H7 (cell line): ENCODE data around the gene HSPG2. TPM values are rescaled to one million over a fixed set of nuclear protein-coding genes. Genes with fewer than 3 reads are reported as not detected.
A peak's percentile ranks its signal among the peaks of the same experiment; 100 is the strongest.

ENCODE experiments used
- DNase-seq: peaks from one replicate; pipeline ENCODE4 v3.0.0; 2012
- H3K27me3 ChIP-seq: 2 replicates; pipeline ENCODE4 v1.6.0; 2011; ENCODE audit warnings: mild to moderate bottlenecking, low read length; ENCODE audit not compliant: control insufficient read depth, insufficient read depth
- H3K36me3 ChIP-seq: replicated peaks from 2 replicates; pipeline ENCODE4 v1.5.1; 2011; ENCODE audit warnings: low read length; ENCODE audit not compliant: control insufficient read depth, insufficient read depth
- H3K4me3 ChIP-seq: 2 replicates; pipeline ENCODE4 v1.5.1; 2011; ENCODE audit warnings: low read depth, mild to moderate bottlenecking, control low read depth, low read length, moderate library complexity; ENCODE audit not compliant: insufficient read depth
- total RNA-seq: library from RNA; depleted of rRNA; stranded (reverse); fragments of >200 nt; shearing (Covaris generic); gene quantifications from 2 replicates; pipeline ENCODE4 v1.2.3, GENCODE V29; 2014

Gene HSPG2
- total RNA-seq, 1 experiment from 2014 or later: 49.2 TPM

GRCh38 chr1:21906173-21907078 is 30.7 kb downstream of the HSPG2 start:
- H3K27me3 ChIP-seq: no peaks in the 10 kb centered on the region
- peak; percentile 64 for DNase-seq
- no peaks in the 10 kb centered on the region for H3K36me3 ChIP-seq
- no peak overlapping the region for H3K4me3 ChIP-seq

DNA sequence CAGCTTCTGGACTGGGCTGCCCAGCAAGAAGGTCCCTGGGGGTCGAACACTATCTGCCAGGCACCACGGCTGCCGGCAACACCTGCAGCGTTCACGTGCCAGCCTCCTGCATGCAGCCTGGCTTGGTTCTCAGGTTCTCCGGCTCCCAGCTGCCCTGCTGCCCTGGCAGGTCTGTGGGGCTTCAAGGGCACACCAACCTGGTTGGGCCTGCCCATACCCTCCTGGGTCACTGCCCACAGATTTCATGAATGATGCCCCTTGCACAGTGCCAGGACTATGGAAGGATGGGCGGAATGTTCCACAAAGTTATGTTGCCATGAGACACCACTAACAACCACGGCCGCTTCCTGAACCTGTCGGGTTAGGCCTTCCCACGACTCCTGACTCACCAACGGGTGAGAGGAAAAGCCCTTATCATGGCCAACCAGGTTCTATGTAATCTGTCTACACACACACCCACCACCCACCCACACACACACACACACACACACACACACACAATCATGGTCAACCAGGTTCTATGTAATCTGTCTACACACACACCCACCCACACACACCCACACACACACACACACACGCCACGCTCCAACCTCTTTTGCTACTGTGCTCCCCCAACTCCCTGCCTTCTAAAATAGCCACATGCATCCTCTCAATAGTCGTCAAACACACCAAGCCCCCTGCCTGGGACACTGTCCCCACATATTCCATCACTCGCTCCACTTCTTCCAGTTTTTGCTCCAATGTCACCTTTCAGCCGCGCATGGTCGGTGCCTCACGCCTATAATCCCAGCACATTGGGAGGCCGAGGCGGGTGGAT is 32.2 kb downstream of the HSPG2 start:
- Histone ChIP-seq H3K27me3 (no peaks in the 10 kb centered on the region), H3K36me3 (no peaks in the 10 kb centered on the region), H3K4me3 (no peak overlapping the region)
- no peak for DNase-seq

GRCh38 chr1:21904454-21904703 is 32.7 kb downstream of the HSPG2 start:
- no peak overlapping the region for H3K4me3 ChIP-seq
- H3K36me3 ChIP-seq: no peaks in the 10 kb centered on the region
- no peaks in the 10 kb centered on the region for H3K27me3 ChIP-seq
- DNase-seq: peak; percentile 53

DNA sequence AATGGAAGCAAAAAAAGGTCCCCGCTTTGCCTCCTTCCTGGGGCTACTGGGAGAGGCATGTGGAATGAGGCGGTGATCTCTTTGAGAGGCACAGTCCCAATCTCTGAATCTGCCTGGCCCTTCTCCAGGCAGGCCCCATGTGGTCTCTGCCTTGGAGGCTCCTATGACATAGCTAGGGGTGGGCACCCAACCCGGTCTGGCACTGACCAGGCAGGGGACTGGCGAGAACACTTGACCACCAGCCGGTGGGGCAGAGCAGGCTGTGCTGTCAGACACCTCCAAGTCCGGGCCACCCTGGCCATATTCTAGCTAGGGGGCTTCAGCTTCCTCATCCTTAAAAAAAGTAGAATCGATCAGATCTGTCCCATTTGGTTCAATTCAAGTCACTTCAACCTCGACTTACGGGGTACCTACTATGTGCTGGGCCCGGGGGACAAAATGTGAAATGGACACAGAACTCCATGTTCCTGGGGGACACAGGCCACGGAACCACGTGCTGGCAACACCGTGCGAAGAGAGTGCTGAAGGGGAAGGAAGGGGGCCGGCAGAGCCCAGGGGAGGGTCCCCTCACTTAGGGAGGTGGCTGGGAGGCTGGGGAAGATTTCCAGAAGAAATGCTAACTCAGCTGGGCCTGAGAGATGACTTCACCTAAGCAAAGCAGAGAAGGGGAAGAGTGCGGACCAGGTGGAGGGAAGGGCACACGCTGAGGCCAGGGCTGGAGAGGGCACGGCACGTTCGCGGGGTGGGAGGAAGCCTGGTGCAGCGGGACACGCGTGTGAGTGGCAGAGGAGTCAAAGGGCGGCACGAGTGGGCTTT is 33.3 kb downstream of the HSPG2 start:
- DNase-seq: peak; percentile 61
- H3K4me3 ChIP-seq: no peak overlapping the region
- no peaks in the 10 kb centered on the region for H3K27me3 ChIP-seq
- no peaks in the 10 kb centered on the region for H3K36me3 ChIP-seq

- DNase-seq: no peak
- H3K36me3 ChIP-seq: no peaks in the 10 kb centered on the region; the same call in 1 of the 2 replicates
- H3K4me3 ChIP-seq: no peak overlapping the region
- no peaks in the 10 kb centered on the region for H3K27me3 ChIP-seq
These were observed 34.8 kb downstream of the HSPG2 start for GRCh38 chr1:21902026-21903012.

- Histone ChIP-seq H3K27me3 (no peaks in the 10 kb centered on the region), H3K36me3 (no peaks in the 10 kb centered on the region; the same call in 1 of the 2 replicates), H3K4me3 (no peak overlapping the region)
- peak; percentile 79 for DNase-seq
These were observed 35.6 kb downstream of the HSPG2 start for GRCh38 chr1:21901473-21901847.

DNA sequence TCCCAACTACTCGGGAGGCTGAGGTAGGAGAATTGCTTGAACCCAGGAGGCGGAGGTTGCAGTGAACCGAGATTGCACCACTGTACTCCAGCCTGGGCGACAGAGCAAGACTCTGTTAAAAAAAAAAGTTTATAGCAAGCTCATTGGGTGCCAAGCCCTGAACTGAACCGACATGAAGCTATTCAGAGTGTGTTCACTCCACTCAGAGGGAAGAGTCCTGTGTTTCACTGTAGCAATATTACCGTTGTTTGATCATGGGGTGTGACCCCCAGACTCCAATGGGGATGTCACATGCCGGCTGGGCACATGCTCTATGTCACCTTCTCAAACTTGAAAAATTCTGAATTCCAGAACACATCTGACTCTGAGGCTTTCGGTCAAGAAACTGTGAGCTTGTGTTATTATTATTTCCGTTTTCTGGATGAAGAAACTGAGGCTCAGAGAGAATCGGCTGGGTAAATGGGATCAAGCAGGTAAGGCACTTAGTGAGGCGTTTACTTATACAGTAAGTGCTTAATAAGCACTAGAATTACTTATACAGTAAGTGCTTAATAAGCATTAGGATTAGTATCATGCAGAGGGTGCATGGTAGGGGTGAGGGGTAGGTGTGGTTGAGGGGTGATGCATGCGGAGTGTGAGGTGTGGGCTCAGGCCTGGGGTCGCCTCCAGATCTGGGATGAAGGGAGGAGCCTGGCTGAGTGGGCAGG is 36.2 kb downstream of the HSPG2 start:
- H3K4me3 ChIP-seq: no peak overlapping the region
- H3K36me3 ChIP-seq: peaks cover 1% of the 10 kb centered on the region; the same call in 1 of the 2 replicates
- H3K27me3 ChIP-seq: no peaks in the 10 kb centered on the region
- no peak for DNase-seq

- DNase-seq: no peak
- Histone ChIP-seq H3K27me3 (no peaks in the 10 kb centered on the region), H3K4me3 (no peak overlapping the region), H3K36me3 (peaks cover 7% of the 10 kb centered on the region)
These were observed 37.1 kb downstream of the HSPG2 start for GRCh38 chr1:21899987-21900386.

DNA sequence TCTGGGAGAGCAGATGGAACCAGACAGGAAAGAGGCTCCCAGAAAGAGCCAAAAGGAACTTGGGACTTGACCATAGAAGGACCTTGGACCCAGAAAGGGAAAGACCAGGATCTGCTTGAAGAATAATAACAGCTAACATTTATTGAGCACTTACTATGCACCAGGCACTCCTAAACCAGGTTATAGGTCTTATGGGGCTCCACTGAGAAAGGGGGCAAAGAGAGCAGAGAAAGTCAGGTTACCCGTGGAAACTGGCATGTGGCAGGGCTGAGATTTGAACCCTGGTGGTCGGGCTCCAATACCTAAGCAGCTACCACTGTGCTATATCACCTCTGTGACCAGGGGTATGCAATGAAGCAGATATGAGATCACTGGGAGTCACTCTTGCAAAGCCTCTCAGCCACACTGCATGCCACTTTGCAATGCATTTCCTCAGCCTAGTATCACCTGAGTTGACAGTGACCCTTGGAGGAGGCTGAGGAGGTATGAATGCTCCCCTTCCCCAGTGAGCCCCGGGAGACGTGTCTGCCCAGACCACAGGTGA is 37.8 kb downstream of the HSPG2 start:
- Histone ChIP-seq H3K36me3 (peaks cover 9% of the 10 kb centered on the region), H3K27me3 (no peaks in the 10 kb centered on the region), H3K4me3 (no peak overlapping the region)
- no peak for DNase-seq

GRCh38 chr1:21898326-21899200 is 38.5 kb downstream of the HSPG2 start:
- H3K36me3 ChIP-seq: peaks cover 9% of the 10 kb centered on the region
- H3K27me3 ChIP-seq: no peaks in the 10 kb centered on the region
- no peak for DNase-seq
- H3K4me3 ChIP-seq: no peak overlapping the region

- no peaks in the 10 kb centered on the region for H3K27me3 ChIP-seq
- H3K4me3 ChIP-seq: no peak overlapping the region
- H3K36me3 ChIP-seq: peaks cover 9% of the 10 kb centered on the region
- no peak for DNase-seq
These were observed 39.3 kb downstream of the HSPG2 start for GRCh38 chr1:21897844-21898243.
